ENCODE data around the gene KRT82. TPM values are rescaled to one million over a fixed set of nuclear protein-coding genes. Genes with fewer than 3 reads are reported as not detected.

Gene KRT82
- total and polyA plus RNA-seq, 2 experiments from 2014 or later = not detected

- Histone ChIP-seq H3K36me3 (replicated peaks; ENCODE audit: insufficient read depth, low read depth) (no peaks in the 10 kb centered on the region), H3K9me2 (replicated peaks; ENCODE audit: insufficient read depth) (no peaks in the 10 kb centered on the region), H3K27ac (no peak overlapping the region), H2AFZ (no peak overlapping the region), H4K20me1 (ENCODE audit: insufficient read depth, poor library complexity, severe bottlenecking) (no peaks in the 10 kb centered on the region), H3K9me3 (ENCODE audit: low read depth) (no peaks in the 10 kb centered on the region), H3K79me2 (no peaks in the 10 kb centered on the region), H3K27me3 (no peaks in the 10 kb centered on the region), H3K4me2 (no peak overlapping the region), H3K4me3 (no peak overlapping the region), H3K4me1 (ENCODE audit: insufficient read depth) (no peaks in the 10 kb centered on the region)
- 87% methylated on average over 5 of the region's 5 CpGs for WGBS (ENCODE audit: low lambda C conversion rate, missing lambda C conversion rate)
- DNase-seq (ENCODE audit: low spot score) = no peak
- TF ChIP-seq EZH2phosphoT487 (IDR thresholded peaks at IDR 0.05; ENCODE audit: low read depth, severe bottlenecking, unreplicated experiment) (no peak), CTCF (IDR thresholded peaks at IDR 0.05; ENCODE audit: poor library complexity) (no peak), EZH2 (IDR thresholded peaks at IDR 0.05; ENCODE audit: borderline replicate concordance) (no peak)
These were observed 4.6 kb downstream of the KRT82 start for GRCh38 chr12:52401526-52401925.

GRCh38 chr12:52400906-52401305, 5.2 kb downstream of the KRT82 start:
- TF ChIP-seq EZH2phosphoT487 (IDR thresholded peaks at IDR 0.05; ENCODE audit: low read depth, severe bottlenecking, unreplicated experiment) (no peak), EZH2 (IDR thresholded peaks at IDR 0.05; ENCODE audit: borderline replicate concordance) (no peak), CTCF (IDR thresholded peaks at IDR 0.05; ENCODE audit: poor library complexity) (no peak)
- no peak overlapping the region for H3K4me2 ChIP-seq
- no peaks in the 10 kb centered on the region for H4K20me1 ChIP-seq (ENCODE audit: insufficient read depth, poor library complexity, severe bottlenecking)
- H3K79me2 ChIP-seq = no peaks in the 10 kb centered on the region
- H3K9me3 ChIP-seq (ENCODE audit: low read depth) = no peaks in the 10 kb centered on the region
- H3K27ac ChIP-seq = no peak overlapping the region
- H3K4me3 ChIP-seq = no peak overlapping the region
- 91% methylated on average over 9 of the region's 9 CpGs for WGBS (ENCODE audit: low lambda C conversion rate, missing lambda C conversion rate)
- no peak overlapping the region for H2AFZ ChIP-seq
- H3K36me3 ChIP-seq (replicated peaks; ENCODE audit: insufficient read depth, low read depth) = no peaks in the 10 kb centered on the region
- no peaks in the 10 kb centered on the region for H3K27me3 ChIP-seq
- no peaks in the 10 kb centered on the region for H3K4me1 ChIP-seq (ENCODE audit: insufficient read depth)
- DNase-seq (ENCODE audit: low spot score) = no peak
- H3K9me2 ChIP-seq (replicated peaks; ENCODE audit: insufficient read depth) = no peaks in the 10 kb centered on the region

- H3K4me1 ChIP-seq (ENCODE audit: insufficient read depth) = no peaks in the 10 kb centered on the region
- no peaks in the 10 kb centered on the region for H3K9me3 ChIP-seq (ENCODE audit: low read depth)
- H3K27ac ChIP-seq = no peak overlapping the region
- no peaks in the 10 kb centered on the region for H4K20me1 ChIP-seq (ENCODE audit: insufficient read depth, poor library complexity, severe bottlenecking)
- no peak overlapping the region for H2AFZ ChIP-seq
- no peaks in the 10 kb centered on the region for H3K36me3 ChIP-seq (replicated peaks; ENCODE audit: insufficient read depth, low read depth)
- TF ChIP-seq EZH2 (IDR thresholded peaks at IDR 0.05; ENCODE audit: borderline replicate concordance) (no peak), EZH2phosphoT487 (IDR thresholded peaks at IDR 0.05; ENCODE audit: low read depth, severe bottlenecking, unreplicated experiment) (no peak), CTCF (IDR thresholded peaks at IDR 0.05; ENCODE audit: poor library complexity) (no peak)
- 93% methylated on average over 16 of the region's 16 CpGs for WGBS (ENCODE audit: low lambda C conversion rate, missing lambda C conversion rate)
- no peak overlapping the region for H3K4me3 ChIP-seq
- H3K27me3 ChIP-seq = no peaks in the 10 kb centered on the region
- no peak overlapping the region for H3K4me2 ChIP-seq
- H3K9me2 ChIP-seq (replicated peaks; ENCODE audit: insufficient read depth) = no peaks in the 10 kb centered on the region
- no peak for DNase-seq (ENCODE audit: low spot score)
- H3K79me2 ChIP-seq = no peaks in the 10 kb centered on the region
These were observed 6.4 kb downstream of the KRT82 start for GRCh38 chr12:52399756-52400155.

GRCh38 chr12:52398176-52398575, 8.0 kb downstream of the KRT82 start:
- Histone ChIP-seq H4K20me1 (ENCODE audit: insufficient read depth, poor library complexity, severe bottlenecking) (no peaks in the 10 kb centered on the region), H3K9me3 (ENCODE audit: low read depth) (no peaks in the 10 kb centered on the region), H3K4me2 (no peak overlapping the region), H3K4me3 (no peak overlapping the region), H3K79me2 (no peaks in the 10 kb centered on the region), H3K36me3 (replicated peaks; ENCODE audit: insufficient read depth, low read depth) (no peaks in the 10 kb centered on the region), H3K4me1 (ENCODE audit: insufficient read depth) (no peaks in the 10 kb centered on the region), H3K27me3 (no peaks in the 10 kb centered on the region), H2AFZ (no peak overlapping the region), H3K9me2 (replicated peaks; ENCODE audit: insufficient read depth) (no peaks in the 10 kb centered on the region), H3K27ac (no peak overlapping the region)
- DNase-seq (ENCODE audit: low spot score) = no peak
- WGBS (ENCODE audit: low lambda C conversion rate, missing lambda C conversion rate) = 89% methylated on average over 1 of the region's 1 CpG
- TF ChIP-seq EZH2phosphoT487 (IDR thresholded peaks at IDR 0.05; ENCODE audit: low read depth, severe bottlenecking, unreplicated experiment) (no peak), CTCF (IDR thresholded peaks at IDR 0.05; ENCODE audit: poor library complexity) (no peak), EZH2 (IDR thresholded peaks at IDR 0.05; ENCODE audit: borderline replicate concordance) (no peak)

Measured in hepatocyte (in vitro differentiated cells).